ENCODE data around the gene POLE.

Gene POLE

DNA sequence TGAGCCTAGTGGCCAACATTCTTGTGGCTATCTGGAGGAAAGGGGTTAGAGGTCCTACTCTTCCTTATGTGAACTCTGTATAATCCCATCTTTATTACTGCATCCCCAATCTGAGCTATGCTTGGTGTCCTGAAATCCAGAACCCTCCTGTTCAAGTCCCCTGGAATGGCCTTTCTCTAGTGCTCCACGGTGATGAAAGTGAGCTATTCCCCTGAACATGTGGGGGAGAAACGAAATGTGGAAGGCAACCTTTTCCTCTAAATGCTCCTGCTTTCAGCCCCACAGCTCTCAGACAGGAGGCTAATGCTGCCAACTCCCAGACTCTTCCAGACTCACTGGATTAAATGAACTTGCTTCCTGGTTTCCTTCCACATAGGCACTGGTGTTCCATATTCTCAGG, 21.0 kb upstream of the POLE start (continued):
- TF ChIP-seq, protein P1, sequence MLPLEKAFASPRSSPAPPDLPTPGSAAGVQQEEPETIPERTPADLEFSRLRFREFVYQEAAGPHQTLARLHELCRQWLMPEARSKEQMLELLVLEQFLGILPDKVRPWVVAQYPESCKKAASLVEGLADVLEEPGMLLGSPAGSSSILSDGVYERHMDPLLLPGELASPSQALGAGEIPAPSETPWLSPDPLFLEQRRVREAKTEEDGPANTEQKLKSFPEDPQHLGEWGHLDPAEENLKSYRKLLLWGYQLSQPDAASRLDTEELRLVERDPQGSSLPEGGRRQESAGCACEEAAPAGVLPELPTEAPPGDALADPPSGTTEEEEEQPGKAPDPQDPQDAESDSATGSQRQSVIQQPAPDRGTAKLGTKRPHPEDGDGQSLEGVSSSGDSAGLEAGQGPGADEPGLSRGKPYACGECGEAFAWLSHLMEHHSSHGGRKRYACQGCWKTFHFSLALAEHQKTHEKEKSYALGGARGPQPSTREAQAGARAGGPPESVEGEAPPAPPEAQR (tag by site-specific recombination; IDR thresholded peaks at IDR 0.05): no peak
- no peak for TF ChIP-seq ZNF521 (tag by site-specific recombination; IDR thresholded peaks at IDR 0.05)

DNA sequence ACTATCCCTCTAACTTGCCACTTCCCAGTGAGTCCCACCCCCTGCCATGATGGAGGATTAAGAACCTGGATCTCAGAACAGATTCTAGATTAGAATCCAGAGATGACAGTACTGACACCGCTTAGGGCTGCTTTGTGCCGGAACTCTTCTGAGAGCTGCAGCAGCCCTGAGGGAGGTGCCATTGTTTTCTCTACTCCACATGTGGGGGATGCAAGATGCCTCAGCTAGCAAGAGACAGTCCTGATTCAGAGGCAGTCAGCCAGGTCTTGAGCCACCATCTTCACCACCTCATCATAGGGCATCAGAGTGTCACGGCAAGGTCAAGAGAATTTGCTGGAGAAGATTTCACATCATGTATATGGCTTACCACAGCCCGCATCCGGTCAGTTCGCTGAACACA, 20.1 kb upstream of the POLE start:
- POLR2A ChIA-PET: no interaction called here
- Histone ChIP-seq H3K4me1 (ENCODE audit: control insufficient read depth, insufficient read depth, low read length) (no peaks in the 10 kb centered on the region), H3K27ac (ENCODE audit: extremely low read depth, low read depth, low read length) (no peak overlapping the region), H3K9me3 (ENCODE audit: control insufficient read depth, insufficient read depth, low read depth, low read length) (no peaks in the 10 kb centered on the region), H3K4me3 (ENCODE audit: low read depth, low read length) (no peak overlapping the region), H3K36me3 (ENCODE audit: control insufficient read depth in 2 of 2, insufficient read depth in 1 of 2, low read length in 2 of 2) (peaks cover 6 to 34% of the 10 kb centered on the region in 2 experiments; a peak in 2 of 3 replicates)
- TF ChIP-seq ZNF843 (tag by site-specific recombination; IDR thresholded peaks at IDR 0.05) (no peak), ZNF600 (tag by site-specific recombination; IDR thresholded peaks at IDR 0.05) (0 out of 2 replicates have a peak, but pooled peaks have one; percentile 14), ZNF10 (tag by site-specific recombination; IDR thresholded peaks at IDR 0.05) (no peak), ZNF121 (tag by site-specific recombination; IDR thresholded peaks at IDR 0.05) (no peak), ZNF24 (tag by site-specific recombination; IDR thresholded peaks at IDR 0.05) (no peak)
- TF ChIP-seq, protein P2, sequence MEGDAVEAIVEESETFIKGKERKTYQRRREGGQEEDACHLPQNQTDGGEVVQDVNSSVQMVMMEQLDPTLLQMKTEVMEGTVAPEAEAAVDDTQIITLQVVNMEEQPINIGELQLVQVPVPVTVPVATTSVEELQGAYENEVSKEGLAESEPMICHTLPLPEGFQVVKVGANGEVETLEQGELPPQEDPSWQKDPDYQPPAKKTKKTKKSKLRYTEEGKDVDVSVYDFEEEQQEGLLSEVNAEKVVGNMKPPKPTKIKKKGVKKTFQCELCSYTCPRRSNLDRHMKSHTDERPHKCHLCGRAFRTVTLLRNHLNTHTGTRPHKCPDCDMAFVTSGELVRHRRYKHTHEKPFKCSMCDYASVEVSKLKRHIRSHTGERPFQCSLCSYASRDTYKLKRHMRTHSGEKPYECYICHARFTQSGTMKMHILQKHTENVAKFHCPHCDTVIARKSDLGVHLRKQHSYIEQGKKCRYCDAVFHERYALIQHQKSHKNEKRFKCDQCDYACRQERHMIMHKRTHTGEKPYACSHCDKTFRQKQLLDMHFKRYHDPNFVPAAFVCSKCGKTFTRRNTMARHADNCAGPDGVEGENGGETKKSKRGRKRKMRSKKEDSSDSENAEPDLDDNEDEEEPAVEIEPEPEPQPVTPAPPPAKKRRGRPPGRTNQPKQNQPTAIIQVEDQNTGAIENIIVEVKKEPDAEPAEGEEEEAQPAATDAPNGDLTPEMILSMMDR (tag by site-specific recombination; IDR thresholded peaks at IDR 0.05): no peak
- CTCF ChIA-PET: interaction anchor here (0.8 kb wide), 1 partner anchor 474 kb away, joined by 3 read pairs; the partner anchor contains the start of gene ZNF268

DNA sequence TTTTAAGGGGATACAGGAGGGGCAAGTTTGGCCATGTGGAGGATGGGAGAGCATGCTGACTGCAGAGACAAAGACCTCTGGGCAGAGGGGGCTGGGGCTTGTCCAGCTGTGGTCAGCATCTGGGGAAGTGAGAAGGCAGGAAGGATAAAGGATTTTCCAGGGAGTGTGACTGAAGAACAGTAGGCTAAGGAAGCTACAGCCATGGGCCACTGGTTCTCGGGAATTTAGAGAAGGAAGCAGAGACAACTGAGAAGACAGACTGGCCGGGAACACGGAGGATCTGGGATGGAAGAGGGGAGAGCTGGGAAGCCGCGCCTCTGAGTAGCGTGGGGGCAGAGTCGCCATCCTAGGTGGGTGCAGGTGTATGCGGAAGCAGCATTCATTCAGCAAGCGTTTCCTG, 16.5 kb upstream of the POLE start:
- Histone ChIP-seq H3K4me3 (ENCODE audit: low read depth, low read length) (no peak overlapping the region), H3K27ac (ENCODE audit: extremely low read depth, low read depth, low read length) (no peak overlapping the region), H3K36me3 (ENCODE audit: control insufficient read depth in 2 of 2, insufficient read depth in 1 of 2, low read length in 2 of 2) (peaks cover 17 to 66% of the 10 kb centered on the region in 2 experiments), H3K9me3 (ENCODE audit: control insufficient read depth, insufficient read depth, low read depth, low read length) (no peaks in the 10 kb centered on the region), H3K4me1 (ENCODE audit: control insufficient read depth, insufficient read depth, low read length) (peaks cover 7% of the 10 kb centered on the region)
- no peak for TF ChIP-seq ZNF223 (tag by site-specific recombination; IDR thresholded peaks at IDR 0.05)
- no peak for TF ChIP-seq ZXDB (tag by site-specific recombination; IDR thresholded peaks at IDR 0.05)
- TF ChIP-seq ZNF544 (tag by site-specific recombination; IDR thresholded peaks at IDR 0.05): no peak
- no peak for TF ChIP-seq ZNF311 (tag by site-specific recombination; IDR thresholded peaks at IDR 0.05; ENCODE audit: borderline replicate concordance)
- TF ChIP-seq ZBTB1 (tag by site-specific recombination; IDR thresholded peaks at IDR 0.05): no peak
- no peak for TF ChIP-seq OSR2 (tag by site-specific recombination; IDR thresholded peaks at IDR 0.05)
- TF ChIP-seq ZNF394 (tag by site-specific recombination; IDR thresholded peaks at IDR 0.05; ENCODE audit: borderline replicate concordance): no peak
- no peak for TF ChIP-seq ZNF366 (tag by site-specific recombination; conservative IDR thresholded peaks at IDR 0.05)
- no peak for TF ChIP-seq BCL11B (tag by site-specific recombination; IDR thresholded peaks at IDR 0.05; ENCODE audit: low read depth)
- no peak for TF ChIP-seq KLF16 (tag by site-specific recombination; IDR thresholded peaks at IDR 0.05)
- no peak for TF ChIP-seq ZNF221 (tag by site-specific recombination; IDR thresholded peaks at IDR 0.05; ENCODE audit: borderline replicate concordance)
- TF ChIP-seq, protein P3, sequence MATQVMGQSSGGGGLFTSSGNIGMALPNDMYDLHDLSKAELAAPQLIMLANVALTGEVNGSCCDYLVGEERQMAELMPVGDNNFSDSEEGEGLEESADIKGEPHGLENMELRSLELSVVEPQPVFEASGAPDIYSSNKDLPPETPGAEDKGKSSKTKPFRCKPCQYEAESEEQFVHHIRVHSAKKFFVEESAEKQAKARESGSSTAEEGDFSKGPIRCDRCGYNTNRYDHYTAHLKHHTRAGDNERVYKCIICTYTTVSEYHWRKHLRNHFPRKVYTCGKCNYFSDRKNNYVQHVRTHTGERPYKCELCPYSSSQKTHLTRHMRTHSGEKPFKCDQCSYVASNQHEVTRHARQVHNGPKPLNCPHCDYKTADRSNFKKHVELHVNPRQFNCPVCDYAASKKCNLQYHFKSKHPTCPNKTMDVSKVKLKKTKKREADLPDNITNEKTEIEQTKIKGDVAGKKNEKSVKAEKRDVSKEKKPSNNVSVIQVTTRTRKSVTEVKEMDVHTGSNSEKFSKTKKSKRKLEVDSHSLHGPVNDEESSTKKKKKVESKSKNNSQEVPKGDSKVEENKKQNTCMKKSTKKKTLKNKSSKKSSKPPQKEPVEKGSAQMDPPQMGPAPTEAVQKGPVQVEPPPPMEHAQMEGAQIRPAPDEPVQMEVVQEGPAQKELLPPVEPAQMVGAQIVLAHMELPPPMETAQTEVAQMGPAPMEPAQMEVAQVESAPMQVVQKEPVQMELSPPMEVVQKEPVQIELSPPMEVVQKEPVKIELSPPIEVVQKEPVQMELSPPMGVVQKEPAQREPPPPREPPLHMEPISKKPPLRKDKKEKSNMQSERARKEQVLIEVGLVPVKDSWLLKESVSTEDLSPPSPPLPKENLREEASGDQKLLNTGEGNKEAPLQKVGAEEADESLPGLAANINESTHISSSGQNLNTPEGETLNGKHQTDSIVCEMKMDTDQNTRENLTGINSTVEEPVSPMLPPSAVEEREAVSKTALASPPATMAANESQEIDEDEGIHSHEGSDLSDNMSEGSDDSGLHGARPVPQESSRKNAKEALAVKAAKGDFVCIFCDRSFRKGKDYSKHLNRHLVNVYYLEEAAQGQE (tag by site-specific recombination; IDR thresholded peaks at IDR 0.05): no peak
- TF ChIP-seq ZNF623 (tag by site-specific recombination; IDR thresholded peaks at IDR 0.05): no peak
- no peak for TF ChIP-seq ZBTB20 (tag by site-specific recombination; IDR thresholded peaks at IDR 0.05)
- TF ChIP-seq ZNF10 (tag by site-specific recombination; IDR thresholded peaks at IDR 0.05): no peak
- TF ChIP-seq ZNF112 (tag by site-specific recombination; IDR thresholded peaks at IDR 0.05): no peak
- ChIA-PET CTCF (interaction anchor here (0.7 kb wide), 1 partner anchor 109 kb away, joined by 4 read pairs; no protein-coding TSS in a partner anchor), POLR2A (no interaction called here)

Data from HEK293 (cell line).